ENCODE measurements around the gene CARS2. TPM values are rescaled to one million over a fixed set of nuclear protein-coding genes. Genes with fewer than 3 reads are reported as not detected.
A peak's percentile ranks its signal among the peaks of the same experiment; 100 is the strongest.
"Not testable (repeated sequence)": the region's sequence is repeated elsewhere in the genome, so short reads cannot be mapped to it uniquely, and the experiment has no call there.

The CARS2 gene
- total RNA-seq, 1 donor from 2014 or later = 44.2 TPM

DNA sequence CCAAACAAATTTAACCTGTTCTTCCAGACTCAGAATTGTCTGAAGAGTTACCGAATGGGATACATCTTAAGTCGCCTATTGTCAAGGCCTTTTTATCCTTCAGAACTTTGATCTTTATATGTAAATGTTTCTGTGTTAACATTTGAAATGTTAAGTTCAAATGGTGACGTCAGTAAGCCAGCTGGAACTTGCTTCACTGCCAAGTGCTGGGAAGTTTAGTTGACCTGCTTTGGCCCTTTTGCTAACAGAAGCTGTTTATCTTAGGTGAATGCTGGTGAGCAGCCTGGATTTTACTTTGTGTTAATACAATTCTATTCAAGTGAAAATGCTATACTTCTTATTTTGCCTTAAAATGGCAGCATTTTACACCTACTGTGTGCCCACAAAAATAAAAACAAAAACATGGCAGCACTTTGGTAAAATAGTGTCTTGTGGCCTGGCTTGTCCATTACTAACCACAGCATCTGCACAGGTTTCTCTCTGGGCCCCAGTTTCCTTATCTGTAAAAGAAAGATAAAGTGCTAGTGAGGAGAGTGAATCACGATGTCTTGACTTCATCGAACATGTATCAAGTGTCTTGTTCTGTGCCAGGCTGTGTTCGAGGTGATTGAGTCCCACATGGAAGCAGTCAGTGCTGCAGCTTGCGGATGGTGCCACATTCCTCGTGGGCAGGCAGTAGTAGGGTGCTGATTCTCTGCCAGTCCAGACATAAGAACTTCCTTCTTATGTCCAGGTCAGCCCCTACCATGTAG is 88.4 kb downstream of the CARS2 start:
- peak; percentile 14 for DNase-seq

DNA sequence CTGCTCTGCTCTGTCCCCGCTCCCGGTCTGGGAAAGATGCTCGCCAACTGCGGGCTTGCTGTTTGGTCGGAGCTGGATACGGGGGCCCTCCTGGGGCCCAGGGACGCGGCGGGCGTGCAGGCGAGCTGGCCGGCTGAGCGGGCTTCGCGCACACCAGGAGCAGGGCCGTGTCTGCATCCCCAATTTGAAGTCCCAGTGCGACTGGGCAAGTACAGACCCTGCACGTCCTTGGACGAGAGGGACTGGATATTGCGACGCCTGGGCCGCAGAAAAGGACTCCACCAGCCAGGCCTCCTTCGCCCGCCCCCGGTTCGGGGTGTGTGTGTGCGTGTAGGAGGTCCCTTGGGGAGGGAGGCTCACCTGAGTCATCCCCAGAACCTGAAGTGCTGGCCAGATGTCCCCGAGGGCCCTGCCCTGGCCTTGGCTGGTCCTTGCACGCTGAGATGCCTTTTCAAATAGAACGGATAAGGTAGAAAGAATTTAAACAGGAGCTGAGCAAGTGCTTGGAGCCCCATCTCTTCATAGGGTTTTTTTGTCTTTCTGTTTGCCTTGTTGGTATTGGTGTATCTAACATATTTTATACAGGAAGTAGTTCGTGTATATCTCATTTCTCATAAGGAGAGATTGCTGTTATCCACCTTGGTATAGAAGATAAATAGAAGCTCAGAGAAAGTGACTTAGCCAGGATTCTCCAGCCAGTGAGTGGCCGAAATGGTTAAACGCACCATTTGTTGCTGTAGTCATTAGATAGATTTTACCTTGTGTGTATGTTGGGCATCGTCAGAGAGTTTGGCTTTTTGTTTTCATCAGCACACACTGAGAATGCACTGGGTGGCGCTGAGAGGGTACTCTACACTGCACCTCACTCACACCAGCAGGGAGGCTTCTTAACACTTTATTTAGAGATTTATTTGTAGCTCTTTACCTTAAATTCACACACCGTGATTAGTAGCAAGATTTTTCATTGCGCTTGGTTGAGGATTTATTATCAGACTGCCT is 89.5 kb downstream of the CARS2 start:
- DNase-seq = no peak

- peak; percentile 85 for DNase-seq
Measured at GRCh38 chr13:110615322-110616102, 90.4 kb downstream of the CARS2 start, which contains the start of gene NAXD. TSS of gene NAXD (plus strand) at chr13:110615545. CDS start at chr13:110615602, 57 bp downstream.

GRCh38 chr13:110615005-110615321 is 91.0 kb downstream of the CARS2 start:
- no peak for DNase-seq

- no peak for DNase-seq
Measured at GRCh38 chr13:110610955-110611595, 94.8 kb downstream of the CARS2 start.

DNA sequence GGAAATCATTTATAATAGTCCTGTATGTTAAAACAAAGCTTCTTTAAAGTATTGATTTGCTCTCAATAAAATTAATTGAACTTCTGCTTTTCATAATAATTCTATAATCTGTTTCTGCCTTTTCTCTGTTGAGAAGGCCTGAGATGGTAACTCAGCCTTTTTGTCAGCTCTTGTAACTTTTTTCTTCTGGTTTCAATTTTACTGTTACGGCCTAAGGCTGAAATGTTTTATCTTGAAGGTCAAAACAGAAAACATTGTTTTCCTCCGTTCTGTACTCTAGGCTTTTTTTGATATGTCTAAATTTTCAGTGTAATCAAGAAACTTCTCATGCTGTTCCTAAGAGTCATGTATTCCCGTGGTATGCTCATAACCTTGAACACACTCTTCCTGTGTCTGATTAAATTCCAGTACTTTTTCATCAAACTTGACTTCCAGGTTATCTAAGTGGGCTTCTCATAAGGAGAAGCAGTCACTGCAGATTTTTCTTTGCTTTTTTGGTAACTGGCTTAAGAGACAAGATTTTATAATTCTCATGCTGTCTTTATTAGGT is 98.2 kb downstream of the CARS2 start:
- DNase-seq = no peak

DNA sequence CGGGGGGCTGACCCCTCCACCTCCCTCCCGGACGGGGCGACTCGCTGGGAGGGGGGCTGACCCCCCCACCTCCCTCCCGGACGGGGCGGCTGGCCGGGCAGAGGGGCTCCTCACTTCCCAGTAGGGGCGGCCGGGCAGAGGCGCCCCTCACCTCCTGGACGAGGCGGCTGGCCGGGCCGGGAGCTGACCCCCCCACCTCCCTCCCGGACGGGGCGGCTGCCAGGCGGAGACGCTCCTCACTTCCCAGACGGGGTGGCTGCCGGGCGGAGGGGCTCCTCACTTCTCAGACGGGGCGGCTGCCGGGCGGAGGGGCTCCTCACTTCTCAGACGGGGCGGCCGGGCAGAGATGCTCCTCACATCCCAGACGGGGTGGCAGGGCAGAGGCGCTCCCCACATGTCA is 99.6 kb downstream of the CARS2 start:
- not testable (repeated sequence) for DNase-seq

DNA sequence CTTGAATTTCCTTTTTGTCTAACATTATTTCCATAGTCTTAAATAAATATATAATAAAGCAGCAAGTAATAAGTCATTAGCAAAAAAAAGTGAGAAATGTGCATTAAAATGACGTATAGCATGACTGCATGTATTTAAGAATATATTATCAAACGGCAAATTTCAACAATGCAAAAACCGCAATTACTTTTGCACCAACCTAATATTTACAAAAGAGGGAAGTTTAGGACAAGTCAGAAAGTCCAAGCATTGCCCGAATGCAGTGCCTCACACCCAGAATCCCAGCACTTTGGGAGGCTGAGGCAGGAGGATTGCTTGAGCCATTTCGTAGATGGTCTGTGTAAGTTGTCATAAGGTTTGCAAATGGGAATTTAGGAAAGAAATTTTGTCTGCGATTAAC is 100.8 kb downstream of the CARS2 start:
- no peak for DNase-seq

DNA sequence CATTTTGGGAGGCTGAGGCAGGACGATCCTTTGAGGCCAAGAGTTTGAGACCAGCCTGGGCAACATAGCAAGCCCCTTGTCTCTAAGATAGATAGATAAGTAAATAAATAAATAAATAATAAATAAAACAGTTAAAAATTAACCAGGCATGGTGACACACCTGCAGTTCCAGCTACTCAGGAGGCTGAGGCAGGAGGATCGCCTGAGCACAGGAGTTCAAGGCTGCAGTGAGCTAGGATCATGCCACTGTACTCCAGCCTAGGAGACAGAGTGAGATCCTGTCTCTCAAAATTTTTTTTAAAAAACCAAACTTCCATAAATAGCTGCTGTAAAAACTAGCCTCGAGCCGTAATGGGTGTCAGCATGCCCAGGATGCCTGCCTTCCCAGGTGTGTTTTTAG is 104.9 kb downstream of the CARS2 start:
- DNase-seq = no peak

GRCh38 chr13:110600261-110600819 is 105.6 kb downstream of the CARS2 start:
- no peak for DNase-seq

DNA sequence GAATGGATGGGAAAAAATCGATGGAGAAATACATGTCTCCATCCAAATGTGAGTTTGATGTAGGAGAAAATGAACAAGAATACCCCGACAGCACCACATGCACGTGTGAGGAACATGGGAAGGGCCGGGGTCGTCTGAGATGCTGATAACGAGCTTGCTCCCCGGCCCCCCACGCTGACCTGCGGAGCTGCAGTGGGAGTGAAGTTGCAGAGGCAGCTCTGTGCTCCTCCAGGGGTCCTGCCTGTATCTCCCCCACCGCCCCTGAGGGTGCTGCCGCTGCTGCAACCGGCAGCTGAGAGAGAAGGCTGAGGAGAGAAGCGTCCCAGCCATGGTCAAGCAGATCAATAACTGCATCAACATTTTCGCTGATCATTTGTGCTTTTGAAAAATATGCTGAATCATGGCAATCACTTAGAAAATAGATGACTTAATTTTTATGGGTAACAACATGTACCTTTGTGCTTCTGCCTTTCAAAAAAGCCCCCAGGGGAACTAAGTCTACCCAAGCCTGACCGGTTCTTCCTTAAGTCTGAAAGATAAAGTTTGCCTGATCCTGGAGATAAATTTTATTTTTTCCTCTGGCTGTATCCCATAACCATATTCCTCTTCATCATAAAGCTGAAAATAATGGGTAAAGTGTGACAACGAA is 108.8 kb downstream of the CARS2 start:
- no peak for DNase-seq

GRCh38 chr13:110593430-110594130 is 112.3 kb downstream of the CARS2 start:
- peak; percentile 47 for DNase-seq

DNA sequence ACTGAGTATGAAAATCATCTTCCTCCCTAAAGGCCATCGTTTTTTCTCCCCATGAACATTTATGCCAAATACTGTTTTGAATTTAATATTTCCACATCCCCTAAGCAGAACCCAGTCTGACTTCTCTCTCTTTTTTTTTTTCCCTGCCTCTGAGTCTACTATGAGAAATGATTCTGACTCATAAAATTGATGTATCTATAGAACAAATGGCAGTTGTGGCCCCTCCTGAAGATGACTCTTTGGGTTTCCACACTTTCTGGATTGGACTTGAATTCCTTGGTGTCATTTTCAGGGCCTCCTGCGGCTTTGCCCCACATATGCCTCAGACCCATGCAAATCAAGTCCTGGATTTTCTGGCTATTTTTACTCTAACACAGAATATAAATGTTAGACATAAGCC is 113.3 kb downstream of the CARS2 start:
- no peak for DNase-seq

Other genes with a start within 250 kb of the CARS2 start
- gene RAB20, start 144.4 kb downstream of the CARS2 start, total RNA-seq = 8.0 TPM
- 15.4 TPM for gene NAXD, start 90.6 kb downstream of the CARS2 start, total RNA-seq
- gene ING1, start 7.6 kb upstream of the CARS2 start, total RNA-seq = 13.5 TPM
- 110 TPM for gene ANKRD10, start 209.0 kb upstream of the CARS2 start, total RNA-seq

Data from skin of body (tissue), 2 donors.